HepG2 (cell line): Measurements from ENCODE around the gene MRPS17. TPM values are rescaled to one million over a fixed set of nuclear protein-coding genes. Genes with fewer than 3 reads are reported as not detected.

Experiments
- BHLHE40 ChIP-seq: IDR thresholded peaks from 2 replicates; pipeline ENCODE4 v1.6.1; 2011; ENCODE audit warnings: low read length, improper control_type of control experiment
- CBX1 ChIP-seq: IDR thresholded peaks from one replicate; pipeline ENCODE4 v1.6.1; 2016; ENCODE audit warnings: antibody characterized with exemption, low read depth
- FOSL2 ChIP-seq: sonication (generic); formaldehyde crosslinking; IDR thresholded peaks from 2 replicates; pipeline ENCODE4 v1.4.0; 2020; ENCODE audit warnings: missing genetic modification reagents
- KLF6 ChIP-seq: IDR thresholded peaks from 2 replicates; pipeline ENCODE4 v1.8.0; 2016; ENCODE audit warnings: missing biosample characterization, missing genetic modification reagents
- MXD4 ChIP-seq: IDR thresholded peaks from 2 replicates; pipeline ENCODE4 v1.6.1; 2016; ENCODE audit warnings: mild to moderate bottlenecking, missing biosample characterization, missing genetic modification reagents
- POLR2AphosphoS5 ChIP-seq: IDR thresholded peaks from 2 replicates; pipeline ENCODE4 v1.6.1; 2012; ENCODE audit warnings: low read depth, low read length
- ZBTB38 ChIP-seq: sonication (generic); formaldehyde crosslinking; IDR thresholded peaks from 2 replicates; pipeline ENCODE4 v1.5.1; 2020; ENCODE audit warnings: mild to moderate bottlenecking, missing genetic modification reagents
- ZNF121 ChIP-seq: sonication (generic); formaldehyde crosslinking; IDR thresholded peaks from 2 replicates; pipeline ENCODE4 v1.5.0; 2020; ENCODE audit warnings: mild to moderate bottlenecking, missing genetic modification reagents
- ZNF501 ChIP-seq: sonication (generic); formaldehyde crosslinking; IDR thresholded peaks from 2 replicates; pipeline ENCODE4 v1.5.1; 2020; ENCODE audit warnings: mild to moderate bottlenecking, moderate library complexity, missing genetic modification reagents
- polyA plus RNA-seq, 8 experiments: library from polyadenylated mRNA; depleted of rRNA in 3 of 8; stranded (reverse) in 7 of 8; unstranded in 1 of 8; fragments of >200 nt; fragmentation: Illumina TruSeq in 4 of 8; extraction: Trizol in 4 of 8; gene quantifications; 2 replicates each; pipeline versions ENCODE4 v1.2.1 to v1.2.3, GENCODE V29; 2011 to 2016; ENCODE audit warnings: low read depth in 4 of 8, missing spikeins in 1 of 8, mixed read lengths in 1 of 8; ENCODE audit not compliant: insufficient read depth in 1 of 8
- total RNA-seq, 5 experiments: library from RNA; depleted of rRNA; stranded (reverse); fragments of >200 nt; fragmentation: Illumina TruSeq; extraction: Trizol; gene quantifications; 2 replicates each; pipeline ENCODE4 v1.2.3, GENCODE V29; 2016; ENCODE audit warnings: low read depth in 1 of 5
- TF ChIP-seq, protein P1 (sequence below): sonication (generic); formaldehyde crosslinking; IDR thresholded peaks from 2 replicates; pipeline ENCODE4 v1.4.0; 2020; ENCODE audit warnings: missing genetic modification reagents
- TF ChIP-seq, protein P2 (sequence below): IDR thresholded peaks from 2 replicates; pipeline ENCODE4 v1.6.1; 2018; ENCODE audit warnings: missing genetic modification reagents, mild to moderate bottlenecking, missing compliant biosample characterization
- TF ChIP-seq, protein P3 (sequence below): IDR thresholded peaks from 2 replicates; pipeline ENCODE4 v1.4.0; 2020; ENCODE audit warnings: mild to moderate bottlenecking, missing genetic modification reagents
- TF ChIP-seq, protein P4 (sequence below): IDR thresholded peaks from 2 replicates; pipeline ENCODE4 v1.6.1; 2012; ENCODE audit warnings: inconsistent platforms

Gene MRPS17
- total and polyA plus RNA-seq, 2 of the 13 experiments (the other 11 are each of a cell fraction or from before 2014, with no cell fraction given) = 14.9 to 31.3 TPM

DNA sequence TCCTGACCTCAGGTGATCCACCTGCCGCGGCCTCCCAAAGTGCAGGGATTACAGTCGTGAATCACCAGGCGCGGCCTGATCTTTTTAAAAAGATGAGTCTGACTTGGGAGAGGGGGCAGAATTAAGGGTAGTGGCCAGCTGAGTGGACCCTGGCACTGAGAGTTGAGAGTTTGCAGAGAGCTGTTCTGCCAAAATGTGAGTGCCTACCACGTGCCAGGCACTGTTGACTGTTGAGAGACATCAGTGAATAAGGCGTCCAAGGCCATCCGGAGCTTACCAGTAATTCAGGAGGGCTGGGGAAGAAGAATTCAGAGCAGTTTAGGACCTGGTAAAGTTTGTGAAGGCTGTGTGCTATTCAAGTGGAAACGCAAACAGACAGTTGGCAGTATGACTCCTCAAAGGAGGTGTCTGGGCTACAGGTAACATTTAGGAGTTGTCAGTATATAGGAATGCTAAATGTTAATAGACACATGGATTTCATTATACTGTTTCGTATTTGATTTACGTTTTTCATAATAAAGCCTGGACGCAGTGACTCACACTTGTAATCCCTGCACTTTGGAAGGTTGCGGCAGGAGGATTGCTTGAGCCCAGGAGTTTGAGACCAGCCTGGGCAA is 14.2 kb downstream of the MRPS17 start (continued):
- TF ChIP-seq MXD4 (no peak), KLF6 (no peak), ZBTB38 (CRISPR knock-in tag) (peak; percentile 72), FOSL2 (peak; percentile 30; the same call in 1 of the 2 replicates), ZNF121 (CRISPR knock-in tag) (no peak), POLR2AphosphoS5 (no peak), CBX1 (no peak), BHLHE40 (peak; percentile 23; the same call in 1 of the 2 replicates), ZNF501 (peak; percentile 18; the same call in 1 of the 2 replicates)
- TF ChIP-seq, protein P1, sequence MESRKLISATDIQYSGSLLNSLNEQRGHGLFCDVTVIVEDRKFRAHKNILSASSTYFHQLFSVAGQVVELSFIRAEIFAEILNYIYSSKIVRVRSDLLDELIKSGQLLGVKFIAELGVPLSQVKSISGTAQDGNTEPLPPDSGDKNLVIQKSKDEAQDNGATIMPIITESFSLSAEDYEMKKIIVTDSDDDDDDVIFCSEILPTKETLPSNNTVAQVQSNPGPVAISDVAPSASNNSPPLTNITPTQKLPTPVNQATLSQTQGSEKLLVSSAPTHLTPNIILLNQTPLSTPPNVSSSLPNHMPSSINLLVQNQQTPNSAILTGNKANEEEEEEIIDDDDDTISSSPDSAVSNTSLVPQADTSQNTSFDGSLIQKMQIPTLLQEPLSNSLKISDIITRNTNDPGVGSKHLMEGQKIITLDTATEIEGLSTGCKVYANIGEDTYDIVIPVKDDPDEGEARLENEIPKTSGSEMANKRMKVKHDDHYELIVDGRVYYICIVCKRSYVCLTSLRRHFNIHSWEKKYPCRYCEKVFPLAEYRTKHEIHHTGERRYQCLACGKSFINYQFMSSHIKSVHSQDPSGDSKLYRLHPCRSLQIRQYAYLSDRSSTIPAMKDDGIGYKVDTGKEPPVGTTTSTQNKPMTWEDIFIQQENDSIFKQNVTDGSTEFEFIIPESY (CRISPR knock-in tag) = 0 out of 2 replicates have a peak, but pooled peaks have one; percentile 31
- TF ChIP-seq, protein P2, sequence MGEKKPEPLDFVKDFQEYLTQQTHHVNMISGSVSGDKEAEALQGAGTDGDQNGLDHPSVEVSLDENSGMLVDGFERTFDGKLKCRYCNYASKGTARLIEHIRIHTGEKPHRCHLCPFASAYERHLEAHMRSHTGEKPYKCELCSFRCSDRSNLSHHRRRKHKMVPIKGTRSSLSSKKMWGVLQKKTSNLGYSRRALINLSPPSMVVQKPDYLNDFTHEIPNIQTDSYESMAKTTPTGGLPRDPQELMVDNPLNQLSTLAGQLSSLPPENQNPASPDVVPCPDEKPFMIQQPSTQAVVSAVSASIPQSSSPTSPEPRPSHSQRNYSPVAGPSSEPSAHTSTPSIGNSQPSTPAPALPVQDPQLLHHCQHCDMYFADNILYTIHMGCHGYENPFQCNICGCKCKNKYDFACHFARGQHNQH (CRISPR knock-in tag) = 0 out of 2 replicates have a peak, but pooled peaks have one; percentile 7
- TF ChIP-seq, protein P3, sequence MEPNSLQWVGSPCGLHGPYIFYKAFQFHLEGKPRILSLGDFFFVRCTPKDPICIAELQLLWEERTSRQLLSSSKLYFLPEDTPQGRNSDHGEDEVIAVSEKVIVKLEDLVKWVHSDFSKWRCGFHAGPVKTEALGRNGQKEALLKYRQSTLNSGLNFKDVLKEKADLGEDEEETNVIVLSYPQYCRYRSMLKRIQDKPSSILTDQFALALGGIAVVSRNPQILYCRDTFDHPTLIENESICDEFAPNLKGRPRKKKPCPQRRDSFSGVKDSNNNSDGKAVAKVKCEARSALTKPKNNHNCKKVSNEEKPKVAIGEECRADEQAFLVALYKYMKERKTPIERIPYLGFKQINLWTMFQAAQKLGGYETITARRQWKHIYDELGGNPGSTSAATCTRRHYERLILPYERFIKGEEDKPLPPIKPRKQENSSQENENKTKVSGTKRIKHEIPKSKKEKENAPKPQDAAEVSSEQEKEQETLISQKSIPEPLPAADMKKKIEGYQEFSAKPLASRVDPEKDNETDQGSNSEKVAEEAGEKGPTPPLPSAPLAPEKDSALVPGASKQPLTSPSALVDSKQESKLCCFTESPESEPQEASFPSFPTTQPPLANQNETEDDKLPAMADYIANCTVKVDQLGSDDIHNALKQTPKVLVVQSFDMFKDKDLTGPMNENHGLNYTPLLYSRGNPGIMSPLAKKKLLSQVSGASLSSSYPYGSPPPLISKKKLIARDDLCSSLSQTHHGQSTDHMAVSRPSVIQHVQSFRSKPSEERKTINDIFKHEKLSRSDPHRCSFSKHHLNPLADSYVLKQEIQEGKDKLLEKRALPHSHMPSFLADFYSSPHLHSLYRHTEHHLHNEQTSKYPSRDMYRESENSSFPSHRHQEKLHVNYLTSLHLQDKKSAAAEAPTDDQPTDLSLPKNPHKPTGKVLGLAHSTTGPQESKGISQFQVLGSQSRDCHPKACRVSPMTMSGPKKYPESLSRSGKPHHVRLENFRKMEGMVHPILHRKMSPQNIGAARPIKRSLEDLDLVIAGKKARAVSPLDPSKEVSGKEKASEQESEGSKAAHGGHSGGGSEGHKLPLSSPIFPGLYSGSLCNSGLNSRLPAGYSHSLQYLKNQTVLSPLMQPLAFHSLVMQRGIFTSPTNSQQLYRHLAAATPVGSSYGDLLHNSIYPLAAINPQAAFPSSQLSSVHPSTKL = peak; percentile 54; the same call in 1 of the 2 replicates
- TF ChIP-seq, protein P4, sequence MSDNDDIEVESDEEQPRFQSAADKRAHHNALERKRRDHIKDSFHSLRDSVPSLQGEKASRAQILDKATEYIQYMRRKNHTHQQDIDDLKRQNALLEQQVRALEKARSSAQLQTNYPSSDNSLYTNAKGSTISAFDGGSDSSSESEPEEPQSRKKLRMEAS = peak; percentile 63
